CD1c-positive myeloid dendritic cell (primary cell): ENCODE data around the gene RBM20.

ENCODE experiments used
- DNase-seq: peaks from one replicate; pipeline ENCODE4 v3.0.0-alpha.2; 2016; ENCODE audit errors: extremely low spot score

The RBM20 gene

GRCh38 chr10:110810625-110811024, 166.5 kb downstream of the RBM20 start:
- DNase-seq: no peak

GRCh38 chr10:110811791-110812581, 167.8 kb downstream of the RBM20 start:
- DNase-seq: peak; percentile 43

GRCh38 chr10:110812583-110812982, 168.4 kb downstream of the RBM20 start:
- DNase-seq: no peak

- no peak for DNase-seq
Observed at GRCh38 chr10:110813743-110814472, 169.8 kb downstream of the RBM20 start.

- no peak for DNase-seq
Observed at GRCh38 chr10:110815354-110816004, 171.3 kb downstream of the RBM20 start.

GRCh38 chr10:110817614-110818013, 173.5 kb downstream of the RBM20 start:
- no peak for DNase-seq

GRCh38 chr10:110818311-110819256, 174.4 kb downstream of the RBM20 start:
- DNase-seq: no peak

GRCh38 chr10:110820321-110820814, 176.2 kb downstream of the RBM20 start:
- no peak for DNase-seq

GRCh38 chr10:110821508-110821907, 177.4 kb downstream of the RBM20 start:
- no peak for DNase-seq

GRCh38 chr10:110822035-110822711, 178.0 kb downstream of the RBM20 start:
- DNase-seq: no peak

GRCh38 chr10:110822712-110823311, 178.7 kb downstream of the RBM20 start:
- DNase-seq: no peak

GRCh38 chr10:110824152-110824441, 180.0 kb downstream of the RBM20 start:
- DNase-seq: no peak

- no peak for DNase-seq
Observed at GRCh38 chr10:110824660-110825059, 180.5 kb downstream of the RBM20 start.

GRCh38 chr10:110825508-110825907, 181.4 kb downstream of the RBM20 start:
- DNase-seq: no peak

GRCh38 chr10:110827410-110827809, 183.3 kb downstream of the RBM20 start:
- DNase-seq: no peak

GRCh38 chr10:110827875-110828274, 183.7 kb downstream of the RBM20 start:
- no peak for DNase-seq

- no peak for DNase-seq
Observed at GRCh38 chr10:110828525-110828924, 184.4 kb downstream of the RBM20 start.

GRCh38 chr10:110829721-110830410, 185.7 kb downstream of the RBM20 start:
- DNase-seq: no peak

GRCh38 chr10:110833234-110833940, 189.3 kb downstream of the RBM20 start:
- DNase-seq: no peak
